ENCODE results near the gene CCDC183.

GRCh38 chr9:136826703-136827582, 30.8 kb downstream of the CCDC183 start:
- TF ChIP-seq, protein P1, sequence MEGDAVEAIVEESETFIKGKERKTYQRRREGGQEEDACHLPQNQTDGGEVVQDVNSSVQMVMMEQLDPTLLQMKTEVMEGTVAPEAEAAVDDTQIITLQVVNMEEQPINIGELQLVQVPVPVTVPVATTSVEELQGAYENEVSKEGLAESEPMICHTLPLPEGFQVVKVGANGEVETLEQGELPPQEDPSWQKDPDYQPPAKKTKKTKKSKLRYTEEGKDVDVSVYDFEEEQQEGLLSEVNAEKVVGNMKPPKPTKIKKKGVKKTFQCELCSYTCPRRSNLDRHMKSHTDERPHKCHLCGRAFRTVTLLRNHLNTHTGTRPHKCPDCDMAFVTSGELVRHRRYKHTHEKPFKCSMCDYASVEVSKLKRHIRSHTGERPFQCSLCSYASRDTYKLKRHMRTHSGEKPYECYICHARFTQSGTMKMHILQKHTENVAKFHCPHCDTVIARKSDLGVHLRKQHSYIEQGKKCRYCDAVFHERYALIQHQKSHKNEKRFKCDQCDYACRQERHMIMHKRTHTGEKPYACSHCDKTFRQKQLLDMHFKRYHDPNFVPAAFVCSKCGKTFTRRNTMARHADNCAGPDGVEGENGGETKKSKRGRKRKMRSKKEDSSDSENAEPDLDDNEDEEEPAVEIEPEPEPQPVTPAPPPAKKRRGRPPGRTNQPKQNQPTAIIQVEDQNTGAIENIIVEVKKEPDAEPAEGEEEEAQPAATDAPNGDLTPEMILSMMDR (optimal IDR thresholded peaks at IDR 0.05 in 1 of 3, IDR thresholded peaks at IDR 0.05 in 1 of 3, conservative IDR thresholded peaks at IDR 0.05 in 1 of 3; ENCODE audit: extremely low read depth in 1 of 3, insufficient read depth in 2 of 3, low read length in 3 of 3), result no peak
- TF ChIP-seq EZH2 (IDR thresholded peaks at IDR 0.05; ENCODE audit: low read length), result no peak
